Activated T-cell treated with anti-CD3 and anti-CD28 coated beads, Interleukin-2, amount 50 U/mL, for 72 hours (primary cell): ENCODE measurements around the gene PLCD1. TPM values are rescaled to one million over a fixed set of nuclear protein-coding genes. Genes with fewer than 3 reads are reported as not detected.

Experiments
- ATAC-seq, 2 donors: fragments of 150-1000 bp; cut with Tn5 transposase; replicated peaks in 1 of 2; 2 replicates each; pipeline ENCODE4 v1.10.0; 2021; ENCODE audit warnings: moderate library complexity in 2 of 2, mild to moderate bottlenecking in 1 of 2
- DNase-seq, 2 donors: peaks; one replicate each; pipeline ENCODE4 v3.0.0; 2021 to 2022; ENCODE audit warnings: mixed read lengths in 1 of 2
- H3K27ac Mint-ChIP-seq: one replicate; pipeline ENCODE4 v1.8.0; 2022; ENCODE audit warnings: mild to moderate bottlenecking, moderate library complexity, mixed read lengths
- H3K27me3 Mint-ChIP-seq: one replicate; pipeline ENCODE4 v1.8.0; 2022; ENCODE audit warnings: low read depth, mixed read lengths
- H3K36me3 Mint-ChIP-seq, 2 donors: one replicate each; pipeline ENCODE4 v1.8.0; 2022; ENCODE audit warnings: mixed read lengths in 2 of 2, mild to moderate bottlenecking in 1 of 2; ENCODE audit not compliant: insufficient read depth in 2 of 2
- H3K4me1 Mint-ChIP-seq: one replicate; pipeline ENCODE4 v1.8.0; 2022; ENCODE audit warnings: low read depth, mixed read lengths
- H3K4me3 Mint-ChIP-seq, 2 donors: one replicate each; pipeline ENCODE4 v1.8.0; 2022; ENCODE audit warnings: mild to moderate bottlenecking in 2 of 2, mixed read lengths in 2 of 2, moderate library complexity in 2 of 2
- H3K9me3 Mint-ChIP-seq, 2 donors: one replicate each; pipeline ENCODE4 v1.8.0; 2022; ENCODE audit warnings: mixed read lengths in 2 of 2
- total RNA-seq, 2 donors: library from RNA; stranded (reverse); gene quantifications; one replicate each; pipeline ENCODE4 v1.2.3, GENCODE V29; 2022

PLCD1 gene
- total RNA-seq, 2 donors from 2014 or later: 15.4 to 16.8 TPM

DNA sequence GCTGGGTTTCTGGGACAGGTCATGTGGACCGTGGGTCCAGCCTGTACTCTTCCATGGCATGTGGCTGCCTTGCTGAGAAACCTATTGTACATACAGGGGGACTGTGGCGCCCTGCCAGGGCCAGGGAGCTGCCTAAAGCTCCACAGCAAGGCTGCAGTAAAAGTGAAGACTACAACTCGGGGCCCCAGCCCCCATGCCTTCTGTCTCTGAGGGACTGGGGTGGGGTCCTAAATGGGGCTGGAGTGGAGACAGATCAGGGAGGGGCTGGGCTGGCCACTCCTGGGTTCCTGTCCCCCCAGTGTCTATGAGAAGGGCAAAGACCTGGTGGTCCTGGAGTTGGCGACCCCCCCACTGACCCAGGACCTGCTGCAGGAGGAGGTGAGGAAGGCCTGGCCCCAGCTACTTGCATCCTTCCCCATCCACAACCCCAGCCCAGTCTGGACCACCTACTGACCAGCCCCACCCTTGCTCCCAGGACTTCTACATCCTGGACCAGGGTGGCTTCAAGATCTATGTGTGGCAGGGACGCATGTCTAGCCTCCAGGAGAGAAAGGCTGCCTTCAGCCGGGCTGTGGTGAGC lies 31.6 kb downstream of the PLCD1 start:
- peak overlapping the region; percentile 75 to 77 for H3K4me3 Mint-ChIP-seq
- no peak for ATAC-seq
- no peak overlapping the region for H3K27ac Mint-ChIP-seq
- no peaks in the 10 kb centered on the region for H3K9me3 Mint-ChIP-seq
- no peaks in the 10 kb centered on the region for H3K27me3 Mint-ChIP-seq
- H3K36me3 Mint-ChIP-seq: peaks cover 3 to 15% of the 10 kb centered on the region in 2 donors
- peaks cover 59% of the 10 kb centered on the region for H3K4me1 Mint-ChIP-seq
- no peak for DNase-seq

DNA sequence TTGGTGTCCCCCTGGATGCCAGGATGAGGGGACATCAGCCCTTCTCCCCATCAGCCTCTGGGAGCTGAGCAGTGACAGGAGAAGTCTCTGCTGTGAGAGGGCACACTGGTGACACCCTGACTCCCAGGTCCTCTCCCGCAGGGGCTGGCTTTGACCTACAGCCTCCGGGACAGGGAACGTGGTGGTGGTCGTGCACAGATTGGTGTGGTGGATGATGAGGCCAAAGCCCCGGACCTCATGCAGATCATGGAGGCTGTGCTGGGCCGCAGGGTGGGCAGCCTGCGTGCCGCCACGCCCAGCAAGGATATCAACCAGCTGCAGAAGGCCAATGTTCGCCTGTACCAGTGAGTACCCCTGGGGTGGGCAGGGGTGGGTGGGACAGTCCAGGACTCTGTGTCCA lies 32.1 kb downstream of the PLCD1 start:
- no peaks in the 10 kb centered on the region for H3K9me3 Mint-ChIP-seq
- no peaks in the 10 kb centered on the region for H3K27me3 Mint-ChIP-seq
- H3K27ac Mint-ChIP-seq: no peak overlapping the region
- ATAC-seq (no peak), DNase-seq (no peak)
- peaks cover 62% of the 10 kb centered on the region for H3K4me1 Mint-ChIP-seq
- H3K36me3 Mint-ChIP-seq: peaks cover 3 to 15% of the 10 kb centered on the region in 2 donors
- no peak overlapping the region for H3K4me3 Mint-ChIP-seq

DNA sequence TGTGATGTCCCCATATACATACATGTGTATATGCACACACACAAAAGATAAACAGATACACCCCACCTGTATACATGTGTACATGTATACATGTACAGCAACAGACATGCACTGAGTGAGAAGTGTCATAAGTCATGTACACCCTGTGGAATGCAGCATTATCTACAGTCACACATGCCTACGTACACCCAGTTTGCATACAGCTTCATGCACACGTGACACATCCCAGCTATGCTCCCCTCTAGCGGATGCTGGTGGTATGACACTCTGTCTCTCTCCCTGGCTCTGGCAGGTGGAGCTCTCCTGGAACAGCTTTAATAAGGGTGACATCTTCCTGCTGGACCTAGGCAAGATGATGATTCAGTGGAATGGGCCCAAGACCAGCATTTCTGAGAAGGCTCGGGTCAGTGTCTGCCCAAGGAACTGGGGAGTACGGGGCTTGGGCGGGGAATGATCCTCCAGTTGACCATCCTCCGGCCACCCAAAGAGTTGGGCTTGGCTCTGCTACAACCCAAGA lies 32.6 kb downstream of the PLCD1 start:
- peaks cover 3 to 15% of the 10 kb centered on the region in 2 donors for H3K36me3 Mint-ChIP-seq
- peak; percentile 86 for DNase-seq
- H3K4me1 Mint-ChIP-seq: peaks cover 62% of the 10 kb centered on the region
- H3K9me3 Mint-ChIP-seq: no peaks in the 10 kb centered on the region
- H3K4me3 Mint-ChIP-seq: peak overlapping the region; percentile 2 to 7
- no peak overlapping the region for H3K27ac Mint-ChIP-seq
- peak; percentile 51 to 56 for ATAC-seq
- no peaks in the 10 kb centered on the region for H3K27me3 Mint-ChIP-seq

DNA sequence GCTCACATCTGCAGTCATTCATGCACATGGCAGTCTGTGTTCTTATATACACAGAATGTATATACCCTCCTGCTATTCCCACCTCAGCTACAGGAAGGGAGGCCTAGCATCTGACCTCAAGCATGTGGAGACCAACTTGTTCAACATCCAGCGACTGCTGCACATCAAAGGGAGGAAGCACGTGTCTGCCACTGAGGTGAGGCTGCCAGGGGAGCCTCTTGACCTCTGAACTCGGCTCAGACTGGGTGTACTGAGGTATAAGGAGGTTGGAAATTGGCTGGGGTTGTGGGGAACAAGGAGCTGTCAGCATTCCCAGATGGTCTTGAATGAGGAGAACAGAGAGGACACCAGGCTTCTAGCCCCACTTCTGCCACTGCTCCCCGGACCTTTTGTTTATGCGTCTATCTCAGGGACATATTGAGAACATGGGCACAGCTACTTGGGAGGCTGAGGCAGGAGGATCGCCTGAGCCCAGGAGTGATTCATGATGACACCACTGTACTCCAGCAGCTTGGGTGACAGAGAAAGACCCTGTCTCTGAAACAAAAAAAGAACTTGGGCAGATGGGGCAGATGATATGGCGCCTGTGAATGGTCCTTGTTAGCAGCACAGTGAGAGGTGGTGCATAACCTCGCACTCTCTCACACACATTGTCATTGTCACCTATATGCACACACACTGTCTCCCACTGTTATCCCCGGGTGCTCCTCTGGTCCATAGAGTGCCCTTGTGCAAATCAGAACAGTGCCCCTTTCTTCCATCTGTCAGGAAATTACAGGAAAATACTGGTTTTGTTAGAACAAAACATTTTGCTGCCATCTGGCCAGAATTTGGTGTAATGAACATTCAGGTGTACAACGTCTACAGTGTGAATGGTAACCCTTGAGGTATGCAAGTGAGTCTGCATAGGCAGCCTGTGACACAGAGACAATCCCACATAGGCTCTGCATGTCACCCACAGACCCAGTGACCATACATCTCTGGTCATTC lies 33.5 kb downstream of the PLCD1 start:
- H3K4me1 Mint-ChIP-seq: peaks cover 62% of the 10 kb centered on the region
- no peaks in the 10 kb centered on the region for H3K27me3 Mint-ChIP-seq
- no peaks in the 10 kb centered on the region for H3K9me3 Mint-ChIP-seq
- H3K27ac Mint-ChIP-seq: no peak overlapping the region
- peak overlapping the region; percentile 87 to 91 for H3K4me3 Mint-ChIP-seq
- ATAC-seq (no peak), DNase-seq (no peak)
- peaks cover 3 to 14% of the 10 kb centered on the region in 2 donors for H3K36me3 Mint-ChIP-seq

DNA sequence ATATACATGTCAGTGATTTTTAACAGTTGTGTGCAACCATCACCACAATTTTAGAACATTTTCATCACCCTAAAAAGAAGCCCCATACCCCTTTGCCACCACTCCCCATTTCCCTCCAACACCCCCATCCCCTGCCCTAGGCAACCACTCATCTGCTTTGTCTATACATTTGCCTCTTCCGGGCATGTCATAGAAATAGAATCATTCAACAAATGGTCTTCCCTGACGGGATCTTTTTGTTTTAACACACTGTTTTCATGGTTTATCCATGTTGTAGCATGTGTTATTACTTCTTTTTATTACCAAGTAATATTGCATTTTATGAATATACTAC lies 34.8 kb downstream of the PLCD1 start:
- H3K4me1 Mint-ChIP-seq: peaks cover 62% of the 10 kb centered on the region
- no peaks in the 10 kb centered on the region for H3K9me3 Mint-ChIP-seq
- peaks cover 3 to 10% of the 10 kb centered on the region in 2 donors for H3K36me3 Mint-ChIP-seq
- peak overlapping the region; percentile 86 for H3K27ac Mint-ChIP-seq
- H3K4me3 Mint-ChIP-seq: peak overlapping the region; percentile 87 to 91
- ATAC-seq (peak; percentile 6 to 14), DNase-seq (no peak)
- H3K27me3 Mint-ChIP-seq: no peaks in the 10 kb centered on the region

DNA sequence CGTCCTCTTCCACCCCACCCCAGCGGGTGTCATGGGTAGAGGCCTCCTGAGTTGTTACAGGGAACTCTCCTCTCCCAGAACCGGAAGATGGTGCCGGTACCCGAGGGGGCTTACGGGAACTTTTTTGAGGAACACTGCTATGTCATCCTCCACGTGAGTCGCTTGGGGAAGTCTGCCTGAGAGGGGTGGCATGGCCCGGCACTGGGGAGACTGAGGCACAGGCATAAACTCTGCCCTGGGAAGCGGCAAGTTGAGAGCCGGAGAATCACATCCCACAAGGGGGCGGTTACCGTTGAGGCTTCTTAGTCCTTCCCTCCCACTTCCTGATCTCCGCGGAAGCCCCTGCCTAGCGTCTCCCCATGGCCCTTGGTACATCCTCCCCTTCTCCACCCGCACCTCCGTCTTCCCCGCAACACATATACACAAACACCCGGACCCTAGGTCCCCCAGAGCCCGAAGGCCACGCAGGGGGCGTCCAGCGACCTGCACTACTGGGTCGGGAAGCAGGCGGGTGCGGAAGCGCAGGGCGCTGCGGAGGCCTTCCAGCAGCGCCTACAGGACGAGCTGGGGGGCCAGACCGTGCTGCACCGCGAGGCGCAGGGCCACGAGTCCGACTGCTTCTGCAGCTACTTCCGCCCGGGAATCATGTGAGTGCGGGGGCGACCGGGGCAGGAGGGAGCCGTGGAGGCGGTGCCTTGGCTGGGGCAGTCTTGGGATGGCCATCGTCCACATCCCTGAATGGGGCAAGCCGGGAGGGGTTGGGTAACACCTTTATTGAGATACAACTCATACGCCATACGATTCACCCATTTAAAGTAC lies 35.4 kb downstream of the PLCD1 start:
- peak; percentile 65 to 72 for ATAC-seq
- H3K4me1 Mint-ChIP-seq: peaks cover 57% of the 10 kb centered on the region
- peak overlapping the region; percentile 86 for H3K27ac Mint-ChIP-seq
- peaks cover 3 to 10% of the 10 kb centered on the region in 2 donors for H3K36me3 Mint-ChIP-seq
- peak overlapping the region; percentile 87 to 91 for H3K4me3 Mint-ChIP-seq
- H3K9me3 Mint-ChIP-seq: no peaks in the 10 kb centered on the region
- H3K27me3 Mint-ChIP-seq: no peaks in the 10 kb centered on the region
- peak; percentile 73 to 77 for DNase-seq

DNA sequence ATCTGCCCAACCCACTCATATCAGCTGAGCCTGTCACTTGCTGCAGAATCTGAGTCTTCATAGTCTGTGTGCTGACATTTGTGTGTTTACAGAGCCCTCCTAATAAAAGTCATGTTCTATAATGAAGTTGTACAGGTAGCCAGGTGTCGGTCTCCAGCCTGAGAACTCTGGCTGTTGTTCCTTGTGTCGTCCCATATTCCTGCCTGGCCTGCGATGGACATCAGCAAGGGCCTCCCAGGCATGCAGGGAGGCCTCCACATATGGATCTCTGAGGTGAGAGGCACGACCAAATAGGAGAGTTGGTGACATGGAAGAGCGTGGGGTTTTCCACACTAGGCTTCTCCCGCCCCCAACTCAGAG lies 36.0 kb downstream of the PLCD1 start:
- Mint-ChIP-seq H3K27ac (peak overlapping the region; percentile 86), H3K36me3 (peaks cover 3 to 10% of the 10 kb centered on the region in 2 donors), H3K27me3 (no peaks in the 10 kb centered on the region), H3K9me3 (no peaks in the 10 kb centered on the region), H3K4me3 (peak overlapping the region; percentile 87 to 91), H3K4me1 (peaks cover 51% of the 10 kb centered on the region)
- ATAC-seq (no peak), DNase-seq (no peak)

DNA sequence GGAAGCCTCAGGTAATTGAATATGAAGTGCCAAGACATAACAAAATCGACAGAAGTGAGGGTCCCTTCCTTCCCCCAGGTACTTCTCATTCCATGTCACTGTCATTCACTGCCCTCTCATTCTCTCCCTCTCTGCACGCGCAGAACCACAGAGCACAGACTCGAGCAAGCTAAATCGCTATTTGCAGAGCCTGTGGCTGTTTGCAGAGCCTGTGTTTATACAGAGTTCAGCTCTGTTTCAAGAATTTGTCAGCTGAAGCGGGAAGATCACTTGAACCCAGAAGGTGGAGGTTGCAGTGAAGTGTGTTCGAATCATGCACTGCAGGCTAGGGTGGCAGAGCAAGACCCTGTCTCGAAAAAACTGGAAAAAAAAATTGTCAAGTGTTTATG lies 36.4 kb downstream of the PLCD1 start:
- H3K36me3 Mint-ChIP-seq: peaks cover 3 to 10% of the 10 kb centered on the region in 2 donors
- ATAC-seq: no peak

DNA sequence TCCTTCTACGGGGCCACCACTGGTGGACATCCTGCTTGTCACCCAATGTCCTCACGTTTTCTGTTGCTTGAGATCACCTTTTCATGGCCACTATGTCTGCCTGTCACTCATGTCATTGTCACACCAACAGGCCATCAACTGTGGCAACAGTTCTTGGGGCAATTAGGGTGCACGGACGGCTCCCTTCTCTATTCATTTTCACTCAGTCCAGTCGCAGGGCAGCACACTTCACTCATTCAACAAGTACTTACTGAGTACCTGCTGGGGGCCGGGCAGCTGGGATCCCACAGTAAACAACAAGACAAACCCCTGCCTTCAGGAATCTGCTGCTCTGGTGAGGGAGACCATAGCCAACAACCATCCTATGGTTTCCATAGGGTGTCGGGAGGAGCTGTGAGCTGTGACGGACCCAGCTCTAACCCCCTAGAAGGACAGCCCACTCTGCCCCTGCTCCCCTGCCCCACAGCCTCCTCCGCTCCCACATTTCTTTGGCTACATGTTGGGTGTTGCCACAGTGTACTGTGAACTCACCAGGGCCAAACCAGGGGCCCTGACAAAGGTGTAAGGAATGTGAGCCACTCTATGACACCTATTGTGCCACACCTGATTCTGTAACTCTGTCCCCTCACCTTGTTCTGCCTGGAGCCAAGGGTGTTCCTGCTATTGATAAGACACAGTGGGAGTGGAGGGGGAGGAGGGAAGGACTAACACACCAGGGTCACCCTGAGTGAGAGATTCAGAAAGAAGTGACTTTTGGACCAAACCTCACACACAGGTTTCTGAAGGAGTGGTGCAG lies 37.0 kb downstream of the PLCD1 start:
- ATAC-seq (no peak), DNase-seq (no peak)
- peaks cover 3 to 10% of the 10 kb centered on the region in 2 donors for H3K36me3 Mint-ChIP-seq
- peaks cover 46% of the 10 kb centered on the region for H3K4me1 Mint-ChIP-seq
- H3K9me3 Mint-ChIP-seq: no peaks in the 10 kb centered on the region
- no peaks in the 10 kb centered on the region for H3K27me3 Mint-ChIP-seq
- peak overlapping the region in 1 of 2 donors; percentile 91 for H3K4me3 Mint-ChIP-seq
- H3K27ac Mint-ChIP-seq: no peak overlapping the region

More for the DNA sequence above, 36.4 kb downstream of the PLCD1 start:
- no peak for DNase-seq
- Mint-ChIP-seq H3K9me3 (no peaks in the 10 kb centered on the region), H3K27ac (peak overlapping the region; percentile 86), H3K4me3 (peak overlapping the region; percentile 87 to 91), H3K27me3 (no peaks in the 10 kb centered on the region), H3K4me1 (peaks cover 47% of the 10 kb centered on the region)

DNA sequence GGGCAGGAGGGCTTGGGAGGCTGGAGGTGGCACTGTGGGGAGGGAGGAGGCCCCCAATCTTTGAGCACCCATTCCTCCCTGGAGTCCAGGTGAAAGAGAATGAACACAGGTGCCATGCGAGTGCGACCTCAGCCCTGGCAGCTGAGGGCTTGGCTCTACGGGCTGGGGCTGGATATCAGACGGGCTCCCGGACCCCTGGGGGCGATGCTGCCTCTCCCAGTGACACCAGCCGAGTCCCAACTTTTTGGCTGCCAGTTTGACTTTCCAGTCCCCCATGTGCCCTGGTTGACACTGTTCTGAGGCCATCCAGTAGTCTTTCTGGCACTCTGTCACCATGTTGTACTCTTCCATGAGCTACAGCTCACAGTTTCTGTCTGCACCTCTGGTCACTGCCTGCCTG lies 37.6 kb downstream of the PLCD1 start:
- no peak overlapping the region for H3K4me3 Mint-ChIP-seq
- ATAC-seq: no peak
- H3K36me3 Mint-ChIP-seq: peaks cover 3 to 8% of the 10 kb centered on the region in 2 donors
- no peaks in the 10 kb centered on the region for H3K9me3 Mint-ChIP-seq
- H3K27me3 Mint-ChIP-seq: no peaks in the 10 kb centered on the region
- no peak for DNase-seq
- H3K27ac Mint-ChIP-seq: no peak overlapping the region
- peaks cover 42% of the 10 kb centered on the region for H3K4me1 Mint-ChIP-seq

DNA sequence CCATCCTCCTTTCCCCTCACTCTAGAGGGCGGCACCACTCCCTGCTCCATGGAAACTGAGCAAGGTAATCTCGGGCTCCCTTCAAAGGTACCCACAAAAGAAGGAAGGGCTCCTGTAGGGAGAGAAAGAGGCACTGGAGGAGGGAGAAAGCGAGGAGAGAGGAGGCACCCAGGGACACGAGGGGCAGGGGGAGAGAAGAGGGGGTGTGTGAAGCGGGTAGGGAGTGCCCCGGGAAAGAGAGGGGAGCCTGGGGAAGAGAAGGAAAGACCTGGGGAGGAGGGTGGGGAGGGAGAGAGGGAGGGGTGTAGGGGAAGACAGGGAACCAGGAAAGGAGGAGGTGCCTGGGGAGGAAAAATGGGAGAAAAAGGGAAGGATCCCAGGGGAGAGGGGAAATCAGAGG lies 38.3 kb downstream of the PLCD1 start:
- no peak for ATAC-seq
- H3K4me3 Mint-ChIP-seq: no peak overlapping the region
- DNase-seq: no peak
- peaks cover 35% of the 10 kb centered on the region for H3K4me1 Mint-ChIP-seq
- H3K9me3 Mint-ChIP-seq: no peaks in the 10 kb centered on the region
- H3K27ac Mint-ChIP-seq: no peak overlapping the region
- no peaks in the 10 kb centered on the region for H3K27me3 Mint-ChIP-seq
- H3K36me3 Mint-ChIP-seq: peaks cover 0 to 1% of the 10 kb centered on the region in 2 donors

DNA sequence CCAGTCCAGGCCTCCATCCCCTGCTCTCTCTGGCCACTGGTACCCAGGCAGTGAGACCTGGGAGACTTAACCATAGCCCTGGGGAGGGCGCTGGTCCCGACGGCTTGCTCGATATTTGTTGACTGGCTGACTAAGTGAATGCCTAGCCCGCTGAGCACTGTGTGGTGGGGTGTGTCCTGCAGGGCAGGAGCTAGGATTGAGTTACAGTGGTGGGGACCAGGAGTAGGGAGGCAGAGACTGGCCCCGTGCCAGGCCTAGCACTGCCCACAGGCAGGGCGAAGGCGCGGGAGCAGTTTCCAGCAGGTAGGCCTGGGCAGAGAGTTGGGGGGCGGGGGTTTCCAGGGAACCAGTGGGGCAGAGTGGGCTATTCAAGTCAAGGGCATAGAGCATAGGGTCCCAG lies 38.9 kb downstream of the PLCD1 start, which contains the start of gene VILL:
Gene VILL, plus strand, starts transcription at position 260 of the 400 bp plus-strand sequence. CDS start 2,887 bp downstream, outside the sequence.
- H3K4me1 Mint-ChIP-seq: peaks cover 29% of the 10 kb centered on the region
- no peaks in the 10 kb centered on the region for H3K9me3 Mint-ChIP-seq
- ATAC-seq: no peak
- no peaks in the 10 kb centered on the region for H3K27me3 Mint-ChIP-seq
- H3K36me3 Mint-ChIP-seq: no peaks in the 10 kb centered on the region
- DNase-seq: no peak
- no peak within 1 kb of the TSS for H3K4me3 Mint-ChIP-seq
- H3K27ac Mint-ChIP-seq: no peak within 1 kb of the TSS
